HEK293 (cell line): ENCODE data around the gene VWF.

ENCODE experiments used
- CTCF ChIA-PET: fragments of 350-600 bp; formaldehyde crosslinking; extraction: SDS; loops from one replicate; lab custom pipeline; 2021; ENCODE audit warnings: antibody characterized with exemption; lab: Yijun Ruan, JAX
- POLR2A ChIA-PET: fragments of 300-600 bp; formaldehyde crosslinking; extraction: SDS; loops from one replicate; lab custom pipeline; 2020; ENCODE audit warnings: antibody characterized with exemption, inconsistent platforms; lab: Yijun Ruan, JAX
- H3K27ac ChIP-seq: fragments of 200-500 bp; sonication (Bioruptor generic); 2 replicates; pipeline ENCODE4 v1.5.1; 2014; ENCODE audit warnings: low read depth, low read length, control low read depth, inconsistent platforms; ENCODE audit errors: extremely low read depth
- H3K36me3 ChIP-seq, 2 experiments: fragments of 200-500 bp in 1 of 2; sonication (Bioruptor generic) in 1 of 2; 1 replicate in 1 of 2; 2 replicates in 1 of 2; pipeline ENCODE4 v1.5.1; 2014 to 2017; ENCODE audit warnings: inconsistent platforms in 2 of 2, low read length in 2 of 2; ENCODE audit not compliant: control insufficient read depth in 2 of 2, insufficient read depth in 1 of 2
- H3K4me1 ChIP-seq: fragments of 200-500 bp; sonication (Bioruptor generic); 2 replicates; pipeline ENCODE4 v1.5.1; 2014; ENCODE audit warnings: mild to moderate bottlenecking, low read length, inconsistent platforms; ENCODE audit not compliant: control insufficient read depth, insufficient read depth
- H3K4me3 ChIP-seq: 2 replicates; pipeline ENCODE4 v1.5.1; 2011; ENCODE audit warnings: low read depth, mild to moderate bottlenecking, control low read depth, low read length, moderate library complexity
- H3K9me3 ChIP-seq: fragments of 200-500 bp; sonication (Bioruptor generic); 2 replicates; pipeline ENCODE4 v1.5.1; 2014; ENCODE audit warnings: low read depth, low read length, inconsistent platforms; ENCODE audit not compliant: control insufficient read depth, insufficient read depth
- FEZF1 ChIP-seq: fragments of 450-650 bp; formaldehyde crosslinking; IDR thresholded peaks from 2 replicates; pipeline ENCODE4 v1.5.1; 2016; ENCODE audit warnings: missing biosample characterization, missing genetic modification characterization
- GLI2 ChIP-seq: fragments of 450-650 bp; formaldehyde crosslinking; IDR thresholded peaks from 2 replicates; pipeline ENCODE4; 2017; ENCODE audit warnings: missing biosample characterization, missing genetic modification characterization, low read depth, borderline replicate concordance
- GLIS1 ChIP-seq: fragments of 450-650 bp; formaldehyde crosslinking; IDR thresholded peaks from 2 replicates; pipeline ENCODE4 v1.5.1; 2016; ENCODE audit warnings: missing biosample characterization, missing genetic modification characterization
- KLF1 ChIP-seq: fragments of 450-650 bp; formaldehyde crosslinking; IDR thresholded peaks from 2 replicates; pipeline ENCODE4 v1.5.1; 2016; ENCODE audit warnings: missing biosample characterization, missing genetic modification characterization
- KLF10 ChIP-seq: fragments of 450-650 bp; IDR thresholded peaks from 2 replicates; pipeline ENCODE4 v1.5.1; 2018; ENCODE audit warnings: missing biosample characterization, mild to moderate bottlenecking, missing genetic modification characterization
- OSR2 ChIP-seq: fragments of 450-650 bp; formaldehyde crosslinking; IDR thresholded peaks from 2 replicates; pipeline ENCODE4 v1.5.1; 2016; ENCODE audit warnings: missing biosample characterization, missing genetic modification characterization
- PRDM1 ChIP-seq: fragments of 450-650 bp; formaldehyde crosslinking; IDR thresholded peaks from 2 replicates; pipeline ENCODE4; 2016; ENCODE audit warnings: missing biosample characterization, missing genetic modification characterization
- SP3 ChIP-seq: fragments of 450-650 bp; formaldehyde crosslinking; IDR thresholded peaks from 2 replicates; pipeline ENCODE4 v1.5.1; 2016; ENCODE audit warnings: missing biosample characterization, missing genetic modification characterization
- TSHZ1 ChIP-seq: fragments of 450-650 bp; formaldehyde crosslinking; IDR thresholded peaks from 2 replicates; pipeline ENCODE4 v1.5.1; 2016; ENCODE audit warnings: missing biosample characterization, missing genetic modification characterization, borderline replicate concordance
- YY1 ChIP-seq: fragments of 450-650 bp; formaldehyde crosslinking; IDR thresholded peaks from 2 replicates; pipeline ENCODE4 v1.5.1; 2018; ENCODE audit warnings: missing biosample characterization, missing genetic modification characterization
- YY2 ChIP-seq: fragments of 450-650 bp; formaldehyde crosslinking; IDR thresholded peaks from 2 replicates; pipeline ENCODE4 v1.5.1; 2016; ENCODE audit warnings: missing biosample characterization, missing genetic modification characterization
- ZBTB1 ChIP-seq: fragments of 450-650 bp; formaldehyde crosslinking; IDR thresholded peaks from 2 replicates; pipeline ENCODE4 v1.5.1; 2016; ENCODE audit warnings: missing biosample characterization, missing genetic modification characterization
- ZBTB21 ChIP-seq: fragments of 450-650 bp; formaldehyde crosslinking; IDR thresholded peaks from 2 replicates; pipeline ENCODE4 v1.5.1; 2017; ENCODE audit warnings: missing biosample characterization, missing genetic modification characterization
- ZFP41 ChIP-seq: fragments of 450-650 bp; formaldehyde crosslinking; IDR thresholded peaks from 2 replicates; pipeline ENCODE4 v1.5.1; 2016; ENCODE audit warnings: missing biosample characterization, missing genetic modification characterization, borderline replicate concordance
- ZIC2 ChIP-seq: fragments of 450-650 bp; formaldehyde crosslinking; IDR thresholded peaks from 2 replicates; pipeline ENCODE4 v1.5.1; 2016; ENCODE audit warnings: missing biosample characterization, missing genetic modification characterization
- ZNF132 ChIP-seq: fragments of 450-650 bp; formaldehyde crosslinking; IDR thresholded peaks from 2 replicates; pipeline ENCODE4 v1.5.1; 2017; ENCODE audit warnings: missing biosample characterization, missing genetic modification characterization, borderline replicate concordance
- ZNF157 ChIP-seq: fragments of 450-650 bp; formaldehyde crosslinking; IDR thresholded peaks from 2 replicates; pipeline ENCODE4 v1.5.1; 2016; ENCODE audit warnings: missing biosample characterization, missing genetic modification characterization
- ZNF16 ChIP-seq: fragments of 450-650 bp; formaldehyde crosslinking; IDR thresholded peaks from 2 replicates; pipeline ENCODE4 v1.5.1; 2016; ENCODE audit warnings: low read depth, missing biosample characterization, missing genetic modification characterization
- ZNF2 ChIP-seq: fragments of 450-650 bp; formaldehyde crosslinking; IDR thresholded peaks from 2 replicates; pipeline ENCODE4 v1.5.1; 2016; ENCODE audit warnings: missing biosample characterization, missing genetic modification characterization
- ZNF248 ChIP-seq: fragments of 450-650 bp; formaldehyde crosslinking; IDR thresholded peaks from 2 replicates; pipeline ENCODE4 v1.5.1; 2017; ENCODE audit warnings: missing biosample characterization, missing genetic modification characterization
- ZNF266 ChIP-seq: fragments of 450-650 bp; formaldehyde crosslinking; IDR thresholded peaks from 2 replicates; pipeline ENCODE4 v1.5.1; 2016; ENCODE audit warnings: missing biosample characterization, missing genetic modification characterization, low read depth
- ZNF354C ChIP-seq: fragments of 450-650 bp; formaldehyde crosslinking; IDR thresholded peaks from 2 replicates; pipeline ENCODE4 v1.5.1; 2016; ENCODE audit warnings: missing biosample characterization, missing genetic modification characterization, low read depth, borderline replicate concordance
- ZNF423 ChIP-seq: fragments of 450-650 bp; formaldehyde crosslinking; IDR thresholded peaks from 2 replicates; pipeline ENCODE4 v1.5.1; 2016; ENCODE audit warnings: missing biosample characterization, missing genetic modification characterization
- ZNF473 ChIP-seq: fragments of 450-650 bp; formaldehyde crosslinking; IDR thresholded peaks from 2 replicates; pipeline ENCODE4 v1.5.1; 2017; ENCODE audit warnings: missing biosample characterization, missing genetic modification characterization
- ZNF560 ChIP-seq: fragments of 450-650 bp; formaldehyde crosslinking; IDR thresholded peaks from 2 replicates; pipeline ENCODE4 v1.5.1; 2017; ENCODE audit warnings: missing biosample characterization, missing genetic modification characterization, borderline replicate concordance
- ZNF571 ChIP-seq: fragments of 450-650 bp; formaldehyde crosslinking; IDR thresholded peaks from 2 replicates; pipeline ENCODE4 v1.5.0; 2017; ENCODE audit warnings: missing biosample characterization, missing genetic modification characterization
- ZNF585B ChIP-seq: fragments of 450-650 bp; formaldehyde crosslinking; IDR thresholded peaks from 2 replicates; pipeline ENCODE4 v1.5.1; 2016; ENCODE audit warnings: missing biosample characterization, missing genetic modification characterization
- ZNF610 ChIP-seq: fragments of 450-650 bp; formaldehyde crosslinking; IDR thresholded peaks from 2 replicates; pipeline ENCODE4 v1.5.1; 2016; ENCODE audit warnings: missing biosample characterization, missing genetic modification characterization, borderline replicate concordance
- ZNF843 ChIP-seq: fragments of 450-650 bp; formaldehyde crosslinking; IDR thresholded peaks from 2 replicates; pipeline ENCODE4 v1.5.1; 2016; ENCODE audit warnings: missing biosample characterization, missing genetic modification characterization

Gene VWF

GRCh38 chr12:5953835-5954586, 170.5 kb downstream of the VWF start (continued):
- TF ChIP-seq TSHZ1 (no peak), ZBTB1 (tag by site-specific recombination) (no peak)

GRCh38 chr12:5952031-5952430, 172.4 kb downstream of the VWF start:
- no peaks in the 10 kb centered on the region for H3K36me3 ChIP-seq
- H3K27ac ChIP-seq = no peak overlapping the region
- TF ChIP-seq FEZF1 (tag by site-specific recombination) = no peak
- TF ChIP-seq ZNF248 (tag by site-specific recombination) = no peak
- TF ChIP-seq ZNF610 (tag by site-specific recombination) = no peak
- no peak for TF ChIP-seq ZFP41 (tag by site-specific recombination)
- no peak for TF ChIP-seq ZNF843
- no peak for TF ChIP-seq KLF10 (tag by site-specific recombination)
- no peak for TF ChIP-seq ZNF157 (tag by site-specific recombination)
- TF ChIP-seq PRDM1 (tag by site-specific recombination) = no peak
- no peak for TF ChIP-seq ZIC2 (tag by site-specific recombination)
- no peak for TF ChIP-seq ZNF571 (tag by site-specific recombination)
- TF ChIP-seq ZNF473 (tag by site-specific recombination) = no peak
- no peak for TF ChIP-seq ZNF423 (tag by site-specific recombination)
- H3K4me3 ChIP-seq = no peak overlapping the region
- ChIA-PET CTCF (interaction anchor here (0.7 to 2.4 kb wide), 5 partner anchors 12 to 776 kb away, joined by 3 to 6 read pairs (median 4); no protein-coding TSS in a partner anchor), POLR2A (no interaction called here)
- no peaks in the 10 kb centered on the region for H3K9me3 ChIP-seq
- H3K4me1 ChIP-seq = no peaks in the 10 kb centered on the region

- POLR2A ChIA-PET = no interaction called here
- H3K4me3 ChIP-seq = no peak overlapping the region
- CTCF ChIA-PET = interaction anchor here (0.7 to 1.1 kb wide), 2 partner anchors 12 to 48 kb away, joined by 3 read pairs; no protein-coding TSS in a partner anchor
- 0 out of 2 replicates have a peak, but pooled peaks cover 2% of the 10 kb centered on the region for H3K4me1 ChIP-seq
- no peak overlapping the region for H3K27ac ChIP-seq
- no peak for TF ChIP-seq YY2
- TF ChIP-seq SP3 = no peak
- TF ChIP-seq GLIS1 (tag by site-specific recombination) = 0 out of 2 replicates have a peak, but pooled peaks have one; percentile 43
- no peak for TF ChIP-seq ZBTB21 (tag by site-specific recombination)
- no peak for TF ChIP-seq PRDM1 (tag by site-specific recombination)
- H3K36me3 ChIP-seq = no peaks in the 10 kb centered on the region
- no peaks in the 10 kb centered on the region for H3K9me3 ChIP-seq
Observed at GRCh38 chr12:5948696-5949095, 175.8 kb downstream of the VWF start.

GRCh38 chr12:5947006-5947405, 177.5 kb downstream of the VWF start:
- CTCF ChIA-PET = interaction anchor here (0.6 kb wide), 1 partner anchor 44 kb away, joined by 3 read pairs; no protein-coding TSS in a partner anchor
- TF ChIP-seq ZBTB1 (tag by site-specific recombination) (no peak), ZNF16 (tag by site-specific recombination) (no peak), ZNF585B (no peak), KLF1 (tag by site-specific recombination) (no peak), ZNF354C (tag by site-specific recombination) (no peak), ZIC2 (tag by site-specific recombination) (no peak), YY1 (no peak), ZNF2 (tag by site-specific recombination) (no peak), ZNF132 (tag by site-specific recombination) (no peak), ZNF560 (no peak), ZNF266 (tag by site-specific recombination) (no peak), GLI2 (tag by site-specific recombination) (no peak), OSR2 (tag by site-specific recombination) (no peak)

More at GRCh38 chr12:5947006-5947405, 177.5 kb downstream of the VWF start:
- Histone ChIP-seq H3K4me3 (no peak overlapping the region), H3K9me3 (no peaks in the 10 kb centered on the region), H3K4me1 (0 out of 2 replicates have a peak, but pooled peaks cover 2% of the 10 kb centered on the region), H3K36me3 (no peaks in the 10 kb centered on the region), H3K27ac (no peak overlapping the region)
- POLR2A ChIA-PET = no interaction called here
